GM12892 (cell line): ENCODE measurements around the gene KCNH8.

ENCODE experiments used
- POLR2A ChIP-seq: IDR thresholded peaks from 2 replicates; pipeline ENCODE4 v1.6.1; 2011; ENCODE audit warnings: low read depth, low read length, control low read depth
- POLR2AphosphoS5 ChIP-seq: IDR thresholded peaks from 2 replicates; pipeline ENCODE4 v1.6.1; 2011; ENCODE audit warnings: low read depth, low read length, control low read depth
- TAF1 ChIP-seq: IDR thresholded peaks from 2 replicates; pipeline ENCODE4 v1.6.1; 2011; ENCODE audit warnings: low read depth, mild to moderate bottlenecking, control low read depth, low read length, borderline replicate concordance

DNA sequence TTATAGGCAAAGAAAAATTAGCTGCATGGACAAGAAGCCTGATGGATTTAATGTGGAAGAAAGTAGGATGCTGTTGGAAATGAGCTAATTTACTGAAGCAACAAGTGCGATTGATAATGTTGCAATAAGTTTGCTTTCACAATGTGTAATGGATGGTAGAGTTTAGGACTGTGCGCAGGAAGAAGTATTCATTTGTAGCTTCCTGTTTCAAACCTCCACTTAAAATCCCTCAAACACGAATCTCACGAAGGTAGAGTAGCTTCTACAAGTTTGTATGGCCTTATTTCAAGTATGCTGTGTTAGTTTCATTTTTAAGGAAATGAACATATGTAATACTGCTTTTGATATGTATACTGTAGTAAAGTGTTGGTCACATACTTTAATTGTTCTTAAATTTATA is 42.3 kb downstream of the KCNH8 start:
- TF ChIP-seq POLR2A, result no peak
- no peak for TF ChIP-seq POLR2AphosphoS5
- no peak for TF ChIP-seq TAF1
